Measurements from ENCODE around the gene EIF4EBP2. TPM values are rescaled to one million over a fixed set of nuclear protein-coding genes. Genes with fewer than 3 reads are reported as not detected.

EIF4EBP2 gene
- total RNA-seq, 1 donor from 2014 or later = 100 TPM

DNA sequence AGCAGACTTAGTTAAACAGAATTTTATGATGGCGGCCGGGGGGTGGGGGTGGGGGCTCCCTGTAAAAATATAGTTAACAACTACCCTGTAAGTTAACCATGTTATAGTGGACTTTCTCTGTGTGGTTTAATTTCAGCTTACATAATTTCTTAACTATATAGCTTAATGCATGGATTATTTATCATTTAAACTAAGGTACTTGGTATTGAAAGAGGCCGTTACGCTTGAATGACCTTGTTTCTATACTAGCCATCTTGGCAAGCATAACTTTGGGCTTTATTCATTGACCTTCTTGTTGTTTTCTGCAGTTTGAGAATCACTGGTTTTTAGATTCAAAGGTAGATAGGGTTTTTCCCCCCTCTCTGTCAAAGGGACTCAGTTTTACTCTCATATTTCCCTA, 8.4 kb downstream of the EIF4EBP2 start:
- H3K4me3 Mint-ChIP-seq = no peak overlapping the region
- TF ChIP-seq, protein P1, sequence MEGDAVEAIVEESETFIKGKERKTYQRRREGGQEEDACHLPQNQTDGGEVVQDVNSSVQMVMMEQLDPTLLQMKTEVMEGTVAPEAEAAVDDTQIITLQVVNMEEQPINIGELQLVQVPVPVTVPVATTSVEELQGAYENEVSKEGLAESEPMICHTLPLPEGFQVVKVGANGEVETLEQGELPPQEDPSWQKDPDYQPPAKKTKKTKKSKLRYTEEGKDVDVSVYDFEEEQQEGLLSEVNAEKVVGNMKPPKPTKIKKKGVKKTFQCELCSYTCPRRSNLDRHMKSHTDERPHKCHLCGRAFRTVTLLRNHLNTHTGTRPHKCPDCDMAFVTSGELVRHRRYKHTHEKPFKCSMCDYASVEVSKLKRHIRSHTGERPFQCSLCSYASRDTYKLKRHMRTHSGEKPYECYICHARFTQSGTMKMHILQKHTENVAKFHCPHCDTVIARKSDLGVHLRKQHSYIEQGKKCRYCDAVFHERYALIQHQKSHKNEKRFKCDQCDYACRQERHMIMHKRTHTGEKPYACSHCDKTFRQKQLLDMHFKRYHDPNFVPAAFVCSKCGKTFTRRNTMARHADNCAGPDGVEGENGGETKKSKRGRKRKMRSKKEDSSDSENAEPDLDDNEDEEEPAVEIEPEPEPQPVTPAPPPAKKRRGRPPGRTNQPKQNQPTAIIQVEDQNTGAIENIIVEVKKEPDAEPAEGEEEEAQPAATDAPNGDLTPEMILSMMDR (conservative IDR thresholded peaks at IDR 0.05) = no peak
- no peak overlapping the region for H3K27ac Mint-ChIP-seq
- H3K27me3 Mint-ChIP-seq = no peaks in the 10 kb centered on the region
- peaks cover 30% of the 10 kb centered on the region for H3K4me1 Mint-ChIP-seq (ENCODE audit: unreplicated experiment)
- H3K9me3 Mint-ChIP-seq = no peaks in the 10 kb centered on the region
- H3K36me3 Mint-ChIP-seq = peaks cover 40% of the 10 kb centered on the region
- DNase-seq (ENCODE audit: extremely low spot score, unreplicated experiment) = no peak

DNA sequence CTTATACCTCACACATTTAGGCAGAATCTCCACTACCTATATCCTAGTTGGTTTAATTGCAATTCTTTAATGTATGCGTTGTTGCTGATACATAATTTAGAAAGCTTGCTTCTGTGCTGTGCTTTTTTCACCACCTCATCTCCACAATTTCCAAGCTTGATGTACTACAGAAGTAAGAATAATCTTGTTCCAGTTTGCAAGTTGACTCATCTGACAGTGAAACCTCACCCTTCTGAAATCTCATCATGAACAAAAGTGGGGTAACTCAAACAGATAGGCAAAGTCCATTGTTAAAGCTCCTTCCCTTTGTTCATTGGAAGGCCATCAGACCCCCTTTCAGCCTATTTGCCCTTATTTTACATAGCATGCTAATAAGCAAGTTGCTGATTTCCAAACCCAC, 13.6 kb downstream of the EIF4EBP2 start:
- Mint-ChIP-seq H3K9me3 (no peaks in the 10 kb centered on the region), H3K36me3 (peaks cover 34% of the 10 kb centered on the region), H3K27ac (peak overlapping the region; percentile 11), H3K4me1 (ENCODE audit: unreplicated experiment) (no peaks in the 10 kb centered on the region), H3K27me3 (no peaks in the 10 kb centered on the region), H3K4me3 (no peak overlapping the region)
- TF ChIP-seq, protein P1 (conservative IDR thresholded peaks at IDR 0.05) = no peak
- no peak for DNase-seq (ENCODE audit: extremely low spot score, unreplicated experiment)

DNA sequence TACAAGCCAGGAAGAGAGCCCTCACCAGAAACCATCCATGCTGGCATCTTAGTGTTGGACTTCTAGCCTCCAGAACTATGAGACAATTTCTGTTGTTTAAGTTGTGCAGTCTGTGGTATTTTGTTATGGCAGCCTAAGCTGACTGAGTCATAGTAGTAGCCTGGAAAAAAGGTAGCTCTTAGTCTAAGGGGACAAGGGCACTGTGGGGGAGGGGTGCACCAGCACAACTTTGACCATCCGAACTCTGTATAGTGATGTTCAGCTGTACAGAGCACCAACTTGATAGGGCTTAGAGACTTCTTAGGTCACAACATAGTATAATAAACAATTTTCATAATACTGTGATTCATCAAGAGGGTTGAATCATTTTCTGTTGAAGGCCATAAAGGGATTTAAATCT, 14.3 kb downstream of the EIF4EBP2 start:
- H3K4me3 Mint-ChIP-seq = no peak overlapping the region
- TF ChIP-seq, protein P1 (conservative IDR thresholded peaks at IDR 0.05) = no peak
- no peaks in the 10 kb centered on the region for H3K27me3 Mint-ChIP-seq
- no peaks in the 10 kb centered on the region for H3K4me1 Mint-ChIP-seq (ENCODE audit: unreplicated experiment)
- H3K27ac Mint-ChIP-seq = no peak overlapping the region
- H3K9me3 Mint-ChIP-seq = no peaks in the 10 kb centered on the region
- H3K36me3 Mint-ChIP-seq = peaks cover 41% of the 10 kb centered on the region
- no peak for DNase-seq (ENCODE audit: extremely low spot score, unreplicated experiment)

DNA sequence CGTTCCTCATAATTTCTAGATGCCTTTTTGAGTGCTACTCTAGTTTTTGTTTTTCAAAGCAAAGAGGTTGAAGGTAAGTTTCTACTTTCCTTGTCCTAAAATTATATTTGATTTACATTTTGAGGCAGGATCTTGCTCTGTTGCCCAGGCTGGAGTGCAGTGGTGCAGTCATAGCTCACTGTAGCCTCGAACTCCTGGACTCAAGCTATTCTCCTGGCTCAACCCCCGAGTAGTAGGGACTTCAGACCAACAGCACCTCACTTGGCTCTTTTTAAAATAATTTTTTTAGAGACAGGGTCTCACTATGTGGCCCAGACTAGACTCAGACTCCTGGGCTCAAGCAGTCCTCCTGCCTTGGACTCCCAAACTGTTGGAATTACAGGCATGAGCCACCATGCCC, 14.8 kb downstream of the EIF4EBP2 start:
- no peak overlapping the region for H3K27ac Mint-ChIP-seq
- no peaks in the 10 kb centered on the region for H3K9me3 Mint-ChIP-seq
- no peaks in the 10 kb centered on the region for H3K4me1 Mint-ChIP-seq (ENCODE audit: unreplicated experiment)
- H3K27me3 Mint-ChIP-seq = no peaks in the 10 kb centered on the region
- TF ChIP-seq, protein P1 (conservative IDR thresholded peaks at IDR 0.05) = no peak
- DNase-seq (ENCODE audit: extremely low spot score, unreplicated experiment) = no peak
- peaks cover 45% of the 10 kb centered on the region for H3K36me3 Mint-ChIP-seq
- no peak overlapping the region for H3K4me3 Mint-ChIP-seq

DNA sequence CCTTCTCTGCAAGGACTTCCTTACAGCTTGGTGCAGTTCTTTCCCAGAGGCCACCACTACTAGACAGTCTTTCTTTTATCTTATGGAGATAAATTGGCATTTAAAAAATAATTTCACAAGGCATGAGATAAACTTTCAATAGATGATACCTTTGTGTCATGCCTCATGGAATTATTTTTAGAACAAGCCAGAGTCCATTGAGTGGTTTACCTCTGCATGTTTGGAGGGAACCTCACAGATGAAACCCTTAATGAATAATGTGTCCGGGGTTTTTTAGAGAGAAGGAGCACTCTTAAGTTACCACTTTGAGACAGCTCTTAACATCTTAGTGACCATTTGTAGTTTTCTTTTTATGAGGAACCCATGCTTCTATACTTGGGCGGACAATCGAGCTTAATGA, 20.4 kb downstream of the EIF4EBP2 start:
- H3K36me3 Mint-ChIP-seq = peaks cover 43% of the 10 kb centered on the region
- DNase-seq (ENCODE audit: extremely low spot score, unreplicated experiment) = no peak
- no peaks in the 10 kb centered on the region for H3K4me1 Mint-ChIP-seq (ENCODE audit: unreplicated experiment)
- H3K4me3 Mint-ChIP-seq = no peak overlapping the region
- H3K9me3 Mint-ChIP-seq = no peaks in the 10 kb centered on the region
- no peaks in the 10 kb centered on the region for H3K27me3 Mint-ChIP-seq
- TF ChIP-seq, protein P1 (conservative IDR thresholded peaks at IDR 0.05) = no peak
- H3K27ac Mint-ChIP-seq = no peak overlapping the region

DNA sequence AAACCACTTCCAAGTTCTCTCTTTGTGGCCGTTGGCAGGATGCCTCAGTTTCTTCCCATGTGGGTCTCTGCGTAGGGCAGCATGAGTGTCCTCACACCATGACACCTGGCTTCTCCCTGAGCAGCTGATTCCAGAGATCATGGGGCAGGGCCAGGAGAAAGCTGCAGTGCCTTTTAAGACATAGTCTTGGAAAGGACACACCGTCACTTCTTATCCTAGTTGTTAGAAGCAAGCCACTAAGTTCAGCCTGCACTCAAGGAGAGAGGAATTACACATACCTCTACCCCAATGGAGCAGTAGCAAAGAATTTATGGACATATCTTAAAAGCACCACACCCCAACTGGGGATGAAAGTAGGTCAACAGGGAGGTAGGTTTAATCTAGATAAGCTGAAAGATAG, 21.2 kb downstream of the EIF4EBP2 start:
- Mint-ChIP-seq H3K4me3 (no peak overlapping the region), H3K9me3 (no peaks in the 10 kb centered on the region), H3K27ac (no peak overlapping the region), H3K36me3 (peaks cover 36% of the 10 kb centered on the region), H3K27me3 (no peaks in the 10 kb centered on the region), H3K4me1 (ENCODE audit: unreplicated experiment) (no peaks in the 10 kb centered on the region)
- peak; percentile 25 for DNase-seq (ENCODE audit: extremely low spot score, unreplicated experiment)
- TF ChIP-seq, protein P1 (conservative IDR thresholded peaks at IDR 0.05) = no peak

Measured in type B pancreatic cell (in vitro differentiated cells).